OCI-LY1 (cell line): ENCODE data around the gene CALU.
A peak's percentile ranks its signal among the peaks of the same experiment; 100 is the strongest.

Experiments
- H2AFZ ChIP-seq: fragments of 200-600 bp; sonication (generic), shearing (Covaris generic); 2 replicates; pipeline ENCODE4 v1.6.0; 2014; ENCODE audit warnings: antibody characterized with exemption, mild to moderate bottlenecking, low read length
- H3F3A ChIP-seq: fragments of 200-600 bp; sonication (generic), shearing (Covaris generic); 2 replicates; pipeline ENCODE4 v1.6.0; 2014; ENCODE audit warnings: mild to moderate bottlenecking, antibody characterized with exemption, low read length, moderate library complexity; ENCODE audit not compliant: insufficient read depth
- H3K27ac ChIP-seq: fragments of 200-600 bp; sonication (generic); 2 replicates; pipeline ENCODE4 v1.5.1; 2014; ENCODE audit warnings: low read length, mixed run types, mild to moderate bottlenecking, low read depth; ENCODE audit not compliant: poor library complexity, severe bottlenecking
- H3K27me3 ChIP-seq: fragments of 200-600 bp; sonication (generic); 2 replicates; pipeline ENCODE4 v1.6.0; 2014; ENCODE audit warnings: antibody characterized with exemption, mild to moderate bottlenecking, low read length, moderate library complexity; ENCODE audit not compliant: insufficient read depth
- H3K36me3 ChIP-seq: fragments of 200-600 bp; sonication (generic); 2 replicates; pipeline ENCODE4 v1.6.1; 2014; ENCODE audit warnings: mild to moderate bottlenecking, antibody characterized with exemption, low read length, moderate library complexity, mixed read lengths; ENCODE audit not compliant: insufficient read depth
- H3K4me1 ChIP-seq: fragments of 200-600 bp; sonication (generic); 2 replicates; pipeline ENCODE4 v1.5.1; 2014; ENCODE audit warnings: mild to moderate bottlenecking, low read length, moderate library complexity; ENCODE audit not compliant: insufficient read depth, severe bottlenecking
- H3K4me2 ChIP-seq: fragments of 200-600 bp; sonication (generic), shearing (Covaris generic); 2 replicates; pipeline ENCODE4 v1.6.1; 2014; ENCODE audit warnings: low read length
- H3K4me3 ChIP-seq: fragments of 200-600 bp; sonication (generic); 2 replicates; pipeline ENCODE4 v1.5.1; 2014; ENCODE audit warnings: low read length, low read depth, mild to moderate bottlenecking, mixed read lengths; ENCODE audit not compliant: poor library complexity, severe bottlenecking
- H3K79me2 ChIP-seq: fragments of 200-600 bp; shearing (Covaris generic); 2 replicates; pipeline ENCODE4 v1.6.1; 2016; ENCODE audit warnings: mixed run types, low read length, mixed read lengths; ENCODE audit not compliant: insufficient read depth
- H3K9ac ChIP-seq: fragments of 200-600 bp; sonication (generic), shearing (Covaris generic); 2 replicates; pipeline ENCODE4 v1.6.1; 2014; ENCODE audit warnings: mild to moderate bottlenecking, low read length, mixed read lengths
- H3K9me2 ChIP-seq: fragments of 200-600 bp; sonication (generic), shearing (Covaris generic); 2 replicates; pipeline ENCODE4 v1.6.1; 2014; ENCODE audit warnings: low read depth, mild to moderate bottlenecking, low read length, mixed read lengths
- H3K9me3 ChIP-seq: fragments of 200-600 bp; shearing (Covaris generic); 2 replicates; pipeline ENCODE4 v1.6.1; 2014; ENCODE audit warnings: low read length, mixed read lengths
- H4K20me1 ChIP-seq: fragments of 200-600 bp; sonication (generic), shearing (Covaris generic); 2 replicates; pipeline ENCODE4 v1.6.0; 2016; ENCODE audit warnings: mild to moderate bottlenecking, low read length; ENCODE audit not compliant: insufficient read depth
- CTCF ChIP-seq: fragments of 200-600 bp; sonication (generic), shearing (Covaris generic); IDR thresholded peaks from 2 replicates; pipeline ENCODE4 v1.5.1; 2017; ENCODE audit warnings: mild to moderate bottlenecking, antibody characterized with exemption, low read length, moderate library complexity, mixed read lengths
- EZH2 ChIP-seq: fragments of 200-600 bp; sonication (generic), shearing (Covaris generic); IDR thresholded peaks from 2 replicates; pipeline ENCODE4 v1.8.0; 2017; ENCODE audit warnings: borderline replicate concordance, mixed run types, mild to moderate bottlenecking, antibody characterized with exemption, low read length, moderate library complexity, mixed read lengths

CALU gene

DNA sequence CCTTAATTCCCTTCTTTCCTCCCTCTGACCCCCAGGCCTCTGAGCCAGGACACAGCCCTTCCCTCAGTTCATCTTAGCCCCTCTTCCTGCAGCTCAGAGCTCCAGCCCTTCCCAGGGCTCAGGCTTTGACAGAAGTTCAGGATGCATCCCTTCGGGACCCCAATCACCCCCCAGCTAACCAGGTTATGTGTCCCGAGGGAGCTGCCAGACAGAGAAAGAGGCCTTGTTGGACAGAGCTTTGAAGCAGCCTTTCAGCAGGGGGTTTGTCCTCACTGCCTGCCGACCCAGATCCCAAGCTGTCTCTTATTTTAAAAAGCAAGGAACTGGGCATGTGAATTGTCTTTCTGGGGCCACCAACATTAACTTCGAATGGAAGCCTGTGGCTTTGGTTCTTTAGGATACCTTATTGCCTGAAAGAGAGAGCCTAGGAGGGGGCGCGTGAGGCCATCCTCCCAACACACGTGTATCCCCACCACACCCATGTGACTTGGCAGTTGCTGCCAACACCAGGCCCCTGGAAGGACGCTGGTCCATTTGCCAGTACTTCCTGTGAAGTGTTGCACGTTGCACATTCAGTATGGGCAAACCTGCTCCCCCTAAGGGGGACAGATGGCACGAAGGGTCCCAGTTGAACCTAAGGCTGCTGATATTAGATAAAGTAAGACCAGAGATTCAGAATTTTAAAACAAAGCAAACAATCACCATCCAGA, 53.5 kb downstream of the CALU start:
- Histone ChIP-seq H3F3A (no peaks in the 10 kb centered on the region), H3K9ac (peak overlapping the region; percentile 5; the same call in 1 of the 2 replicates), H2AFZ (no peak overlapping the region), H3K4me3 (peak overlapping the region; percentile 67), H3K27me3 (peaks cover 6% of the 10 kb centered on the region), H3K9me2 (no peaks in the 10 kb centered on the region), H4K20me1 (no peaks in the 10 kb centered on the region), H3K27ac (no peak overlapping the region), H3K4me1 (peaks cover 24% of the 10 kb centered on the region), H3K36me3 (no peaks in the 10 kb centered on the region), H3K79me2 (no peaks in the 10 kb centered on the region), H3K9me3 (no peaks in the 10 kb centered on the region), H3K4me2 (peak overlapping the region; percentile 31; the same call in 1 of the 2 replicates)
- TF ChIP-seq EZH2 = no peak
- peak; percentile 40; the same call in 1 of the 2 replicates for TF ChIP-seq CTCF

GRCh38 chr7:128793181-128793547, 54.0 kb downstream of the CALU start:
- Histone ChIP-seq H3K4me3 (no peak overlapping the region), H3K9me3 (no peaks in the 10 kb centered on the region), H3K4me1 (peaks cover 24% of the 10 kb centered on the region), H3K27ac (no peak overlapping the region), H3K9me2 (no peaks in the 10 kb centered on the region), H3K27me3 (peaks cover 6% of the 10 kb centered on the region), H3K9ac (no peak overlapping the region; the same call in 1 of the 2 replicates), H2AFZ (no peak overlapping the region), H3K79me2 (no peaks in the 10 kb centered on the region), H3K36me3 (no peaks in the 10 kb centered on the region), H3K4me2 (no peak overlapping the region), H3F3A (no peaks in the 10 kb centered on the region), H4K20me1 (no peaks in the 10 kb centered on the region)
- TF ChIP-seq CTCF = no peak
- TF ChIP-seq EZH2 = no peak

DNA sequence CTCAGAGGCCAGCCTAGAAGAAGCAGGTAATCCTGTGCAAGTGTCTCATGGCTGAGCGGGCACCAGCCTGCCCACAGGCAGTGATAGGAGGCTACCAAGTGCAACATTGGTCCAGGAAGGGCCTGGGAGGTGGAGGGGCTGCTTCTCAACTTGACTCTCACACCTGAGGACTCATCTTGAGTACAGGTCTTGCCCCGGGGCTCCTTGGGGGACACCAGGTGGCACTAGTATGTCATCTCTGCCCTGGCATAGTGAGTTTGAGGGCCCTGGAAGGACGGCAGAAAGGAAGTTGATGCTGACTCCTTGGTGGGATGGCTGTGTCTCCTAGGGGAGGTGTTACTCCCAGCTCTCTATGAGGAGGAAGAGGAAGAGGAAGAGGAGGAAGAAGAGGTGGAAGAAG, 54.9 kb downstream of the CALU start:
- no peak overlapping the region for H3K4me3 ChIP-seq
- H3K27ac ChIP-seq = no peak overlapping the region
- no peaks in the 10 kb centered on the region for H3K9me3 ChIP-seq
- H3K4me2 ChIP-seq = no peak overlapping the region
- peaks cover 24% of the 10 kb centered on the region for H3K4me1 ChIP-seq
- H4K20me1 ChIP-seq = no peaks in the 10 kb centered on the region
- H3K36me3 ChIP-seq = no peaks in the 10 kb centered on the region
- no peaks in the 10 kb centered on the region for H3K79me2 ChIP-seq
- H3K27me3 ChIP-seq = peaks cover 6% of the 10 kb centered on the region
- no peaks in the 10 kb centered on the region for H3F3A ChIP-seq
- no peaks in the 10 kb centered on the region for H3K9me2 ChIP-seq
- TF ChIP-seq CTCF (peak; percentile 90), EZH2 (no peak)
- no peak overlapping the region for H2AFZ ChIP-seq
- no peak overlapping the region for H3K9ac ChIP-seq
